T-helper 17 cell (primary cell): ENCODE data around the gene GABRA4. TPM values are rescaled to one million over a fixed set of nuclear protein-coding genes. Genes with fewer than 3 reads are reported as not detected.
A peak's percentile ranks its signal among the peaks of the same experiment; 100 is the strongest.

Experiments
- ATAC-seq: fragments of 150-1000 bp; cut with Tn5 transposase; 2 replicates; pipeline ENCODE4 v1.10.0; 2021; ENCODE audit warnings: mild to moderate bottlenecking, moderate library complexity
- DNase-seq, 3 donors: peaks; one replicate each; pipeline versions ENCODE4 v3.0.0 to v3.0.0-alpha.2; 2020 to 2021
- H3K9me3 ChIP-seq: one replicate; pipeline ENCODE4 v1.7.0; 2013; ENCODE audit warnings: low read length, mild to moderate bottlenecking; ENCODE audit not compliant: control insufficient read depth, poor library complexity, severe bottlenecking
- H3K27ac Mint-ChIP-seq: one replicate; pipeline ENCODE4 v1.8.0; 2022; ENCODE audit warnings: mild to moderate bottlenecking, moderate library complexity, mixed read lengths
- H3K27me3 Mint-ChIP-seq: one replicate; pipeline ENCODE4 v1.8.0; 2022; ENCODE audit warnings: mixed read lengths
- H3K36me3 Mint-ChIP-seq: one replicate; pipeline ENCODE4 v1.8.0; 2022; ENCODE audit warnings: low read depth, mixed read lengths
- H3K4me1 Mint-ChIP-seq: one replicate; pipeline ENCODE4 v1.8.0; 2022; ENCODE audit warnings: mild to moderate bottlenecking, mixed read lengths
- H3K4me3 Mint-ChIP-seq: one replicate; pipeline ENCODE4 v1.8.0; 2022; ENCODE audit warnings: mild to moderate bottlenecking, moderate library complexity, mixed read lengths
- total RNA-seq, 4 donors: library from RNA in 2 of 4; stranded (reverse) in 2 of 4; gene quantifications; one replicate each; pipeline ENCODE4 v1.2.3 and lab custom pipeline; 2022 to 2026

The GABRA4 gene
- total RNA-seq (not detected), total RNA-seq (lab: John Stamatoyannopoulos, UW) (0 reads per million in 2 donors)

DNA sequence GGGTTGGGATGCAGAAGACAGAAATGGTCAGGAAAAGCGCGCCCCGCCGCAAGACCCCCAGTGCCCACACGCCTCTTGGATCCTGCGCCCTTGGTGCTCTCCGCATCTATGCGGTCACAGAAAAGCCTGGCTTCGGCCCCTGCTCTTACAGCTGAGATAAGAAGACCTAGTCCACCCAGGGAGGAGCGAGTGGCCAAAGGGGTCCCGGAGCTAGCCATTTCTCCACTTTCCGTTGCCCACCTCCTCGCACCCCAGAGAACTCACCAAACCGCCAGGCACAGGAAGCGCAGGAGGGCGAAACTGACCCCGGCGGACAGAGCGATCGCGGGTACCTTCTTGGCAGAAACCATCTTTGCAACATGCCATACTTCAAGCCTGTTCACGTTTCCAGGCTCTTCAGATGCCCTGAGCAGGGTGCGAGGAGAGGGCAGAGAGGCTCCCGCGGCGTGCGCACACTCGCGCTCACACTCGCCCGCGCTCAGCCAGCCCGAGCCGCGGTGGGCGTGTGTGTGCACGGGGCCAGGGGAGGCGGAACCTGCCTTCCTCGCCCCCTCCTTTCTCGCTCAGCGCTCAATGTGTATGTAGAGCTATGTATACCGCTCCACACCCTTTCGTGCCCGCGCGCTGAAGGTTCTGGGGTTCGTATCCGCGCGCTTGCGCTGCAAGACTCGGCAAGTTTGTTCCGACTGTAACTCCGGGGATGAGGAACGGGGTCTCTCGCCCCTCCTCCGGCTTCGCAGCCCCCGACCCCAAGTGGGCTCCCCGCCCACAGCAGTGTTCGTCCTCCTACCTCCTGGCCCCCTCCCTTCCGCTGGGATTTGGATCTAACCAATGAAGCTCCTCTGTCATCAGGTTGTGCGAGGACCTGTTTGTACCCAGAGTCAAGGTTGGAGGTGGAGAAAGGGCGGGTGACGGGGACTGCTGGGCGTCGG is at the start of gene GABRA4:
Gene GABRA4, minus strand, starts transcription at position 507 of the 932 bp plus-strand sequence. Its CDS starts 157 bp downstream, at position 350.
- Mint-ChIP-seq H3K4me3 (peak within 1 kb of the TSS; percentile 71), H3K4me1 (peaks cover 16% of the 10 kb centered on the region), H3K27ac (no peak within 1 kb of the TSS), H3K27me3 (peaks cover 63% of the 10 kb centered on the region), H3K36me3 (peaks cover 6% of the 10 kb centered on the region)
- H3K9me3 ChIP-seq = no peaks in the 10 kb centered on the region
- DNase-seq (no peak), ATAC-seq (no peak)

DNA sequence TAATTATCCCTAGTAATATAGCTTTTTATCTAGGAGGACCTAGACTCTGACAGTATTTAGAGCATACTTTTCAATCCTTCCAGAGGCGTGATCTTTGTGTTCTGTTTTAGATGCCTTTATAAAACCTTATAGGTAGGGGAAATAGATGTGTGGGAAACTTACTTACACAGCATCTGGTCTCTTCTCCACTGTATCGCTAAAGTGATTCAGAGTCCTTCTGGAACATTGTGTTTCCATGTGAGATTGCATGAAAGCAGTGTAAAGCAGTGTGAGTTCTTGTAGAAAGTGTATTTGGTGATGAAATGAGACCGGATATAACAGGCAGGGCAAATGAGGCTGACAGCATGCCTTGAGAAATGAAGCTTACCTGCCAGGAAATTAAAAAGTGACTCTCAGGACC is 47.4 kb upstream of the GABRA4 start:
- Mint-ChIP-seq H3K4me1 (no peaks in the 10 kb centered on the region), H3K27me3 (peaks cover 56% of the 10 kb centered on the region), H3K27ac (no peak overlapping the region), H3K36me3 (no peaks in the 10 kb centered on the region), H3K4me3 (no peak overlapping the region)
- ATAC-seq (no peak), DNase-seq (no peak)
- no peaks in the 10 kb centered on the region for H3K9me3 ChIP-seq

- DNase-seq (no peak), ATAC-seq (no peak)
- Mint-ChIP-seq H3K27ac (no peak overlapping the region), H3K4me3 (no peak overlapping the region), H3K4me1 (no peaks in the 10 kb centered on the region), H3K36me3 (no peaks in the 10 kb centered on the region), H3K27me3 (peaks cover 46% of the 10 kb centered on the region)
- no peaks in the 10 kb centered on the region for H3K9me3 ChIP-seq
Observed at GRCh38 chr4:47038263-47038662, 44.9 kb upstream of the GABRA4 start.

- ATAC-seq = peak; percentile 83
- H3K27me3 Mint-ChIP-seq = peaks cover 53% of the 10 kb centered on the region
Observed at GRCh38 chr4:47032405-47033106, 39.2 kb upstream of the GABRA4 start.

DNA sequence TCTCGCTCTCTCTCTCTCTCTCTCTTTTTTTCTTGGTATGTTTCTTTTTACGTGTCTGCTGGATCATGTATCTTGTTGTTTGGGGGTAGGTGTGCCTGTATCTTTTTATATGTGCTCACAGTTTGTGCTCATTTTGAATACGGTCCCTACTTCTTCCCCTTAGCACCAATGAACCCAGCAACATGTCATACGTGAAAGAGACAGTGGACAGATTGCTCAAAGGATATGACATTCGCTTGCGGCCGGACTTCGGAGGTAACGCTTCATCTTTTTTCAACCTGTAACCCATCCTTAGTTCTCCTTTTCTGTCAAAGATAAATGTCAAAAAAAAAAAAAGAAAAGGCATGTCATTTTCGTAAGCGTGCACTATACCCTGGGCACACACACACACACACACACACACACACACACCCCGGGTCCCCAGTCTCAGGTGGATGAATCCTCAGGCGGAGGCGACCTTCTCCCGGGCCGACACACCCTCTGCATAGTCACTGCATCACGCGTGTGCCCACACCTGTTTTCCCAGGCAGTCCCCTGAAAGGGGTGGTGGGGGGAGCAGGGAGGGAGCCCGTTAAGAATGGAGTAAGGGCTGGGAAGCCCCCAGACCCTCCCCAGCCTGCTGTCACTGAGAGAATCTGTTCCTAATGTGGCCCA is 38.5 kb upstream of the GABRA4 start:
- H3K4me3 Mint-ChIP-seq = peak overlapping the region; percentile 86
- H3K27me3 Mint-ChIP-seq = peaks cover 48% of the 10 kb centered on the region
- H3K4me1 Mint-ChIP-seq = peaks cover 12% of the 10 kb centered on the region
- DNase-seq (no peak), ATAC-seq (peak; percentile 43)
- peaks cover 3% of the 10 kb centered on the region for H3K36me3 Mint-ChIP-seq
- H3K9me3 ChIP-seq = no peaks in the 10 kb centered on the region
- no peak overlapping the region for H3K27ac Mint-ChIP-seq

More at GRCh38 chr4:47032405-47033106, 39.2 kb upstream of the GABRA4 start:
- Mint-ChIP-seq H3K36me3 (peaks cover 3% of the 10 kb centered on the region), H3K4me1 (peaks cover 12% of the 10 kb centered on the region), H3K27ac (no peak overlapping the region), H3K4me3 (peak overlapping the region; percentile 86)
- H3K9me3 ChIP-seq = no peaks in the 10 kb centered on the region
- peak in 1 of 3 donors; percentile 14 for DNase-seq

GRCh38 chr4:47031011-47031678 is 37.8 kb upstream of the GABRA4 start, which contains the start of gene GABRB1:
Gene GABRB1, plus strand, starts transcription at chr4:47031567.
- no peaks in the 10 kb centered on the region for H3K9me3 ChIP-seq
- Mint-ChIP-seq H3K27me3 (peaks cover 48% of the 10 kb centered on the region), H3K27ac (no peak within 1 kb of the TSS), H3K36me3 (peaks cover 3% of the 10 kb centered on the region), H3K4me3 (peak within 1 kb of the TSS; percentile 86), H3K4me1 (peaks cover 12% of the 10 kb centered on the region)
- DNase-seq (no peak), ATAC-seq (peak; percentile 7)

DNA sequence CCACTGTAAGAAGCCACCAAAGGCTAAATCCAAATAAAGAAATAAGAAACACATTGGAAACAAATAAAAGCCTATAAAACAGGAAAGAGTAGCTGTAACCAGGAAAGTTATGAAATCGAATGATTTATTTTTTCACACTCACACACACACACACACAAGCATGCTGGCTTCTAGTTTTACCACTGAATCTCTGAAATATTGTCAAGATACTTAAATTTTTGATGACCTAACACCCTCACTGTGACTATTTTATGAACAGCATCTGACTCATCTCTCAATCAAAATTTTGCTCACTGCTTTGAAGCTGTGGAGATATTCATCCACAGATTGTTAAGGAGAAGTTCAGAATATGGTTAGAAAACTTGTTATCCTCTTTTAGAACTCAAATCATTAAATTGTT is 24.1 kb upstream of the GABRA4 start:
- ATAC-seq (no peak), DNase-seq (no peak)
- H3K27ac Mint-ChIP-seq = no peak overlapping the region
- no peaks in the 10 kb centered on the region for H3K27me3 Mint-ChIP-seq
- H3K36me3 Mint-ChIP-seq = peaks cover 3% of the 10 kb centered on the region
- no peak overlapping the region for H3K4me3 Mint-ChIP-seq
- H3K9me3 ChIP-seq = no peaks in the 10 kb centered on the region
- H3K4me1 Mint-ChIP-seq = peaks cover 2% of the 10 kb centered on the region

- Mint-ChIP-seq H3K36me3 (peaks cover 3% of the 10 kb centered on the region), H3K4me3 (no peak overlapping the region), H3K27me3 (no peaks in the 10 kb centered on the region), H3K4me1 (peaks cover 2% of the 10 kb centered on the region), H3K27ac (no peak overlapping the region)
- ATAC-seq (no peak), DNase-seq (no peak)
- no peaks in the 10 kb centered on the region for H3K9me3 ChIP-seq
Observed at GRCh38 chr4:47017081-47017480, 23.7 kb upstream of the GABRA4 start.

GRCh38 chr4:47013373-47013772 is 20.0 kb upstream of the GABRA4 start:
- Mint-ChIP-seq H3K36me3 (peaks cover 3% of the 10 kb centered on the region), H3K27ac (no peak overlapping the region)
- ATAC-seq = no peak

GRCh38 chr4:47012676-47013075 is 19.3 kb upstream of the GABRA4 start:
- no peak for ATAC-seq
- H3K4me1 Mint-ChIP-seq = peaks cover 11% of the 10 kb centered on the region
- no peaks in the 10 kb centered on the region for H3K9me3 ChIP-seq
- no peaks in the 10 kb centered on the region for H3K27me3 Mint-ChIP-seq
- no peaks in the 10 kb centered on the region for H3K36me3 Mint-ChIP-seq
- H3K27ac Mint-ChIP-seq = no peak overlapping the region
- no peak overlapping the region for H3K4me3 Mint-ChIP-seq
- no peak for DNase-seq

More at GRCh38 chr4:47013373-47013772, 20.0 kb upstream of the GABRA4 start:
- Mint-ChIP-seq H3K4me3 (no peak overlapping the region), H3K27me3 (no peaks in the 10 kb centered on the region), H3K4me1 (peaks cover 12% of the 10 kb centered on the region)
- DNase-seq = no peak
- H3K9me3 ChIP-seq = no peaks in the 10 kb centered on the region

- H3K27me3 Mint-ChIP-seq = no peaks in the 10 kb centered on the region
- H3K9me3 ChIP-seq = no peaks in the 10 kb centered on the region
- H3K27ac Mint-ChIP-seq = peak overlapping the region; percentile 91
- peaks cover 11% of the 10 kb centered on the region for H3K4me1 Mint-ChIP-seq
- DNase-seq (no peak), ATAC-seq (peak; percentile 51)
- H3K36me3 Mint-ChIP-seq = no peaks in the 10 kb centered on the region
- H3K4me3 Mint-ChIP-seq = peak overlapping the region; percentile 77
Observed at GRCh38 chr4:47010912-47011446, 17.6 kb upstream of the GABRA4 start.

GRCh38 chr4:47010347-47010911 is 17.0 kb upstream of the GABRA4 start:
- DNase-seq (no peak), ATAC-seq (no peak)
- peak overlapping the region; percentile 91 for H3K27ac Mint-ChIP-seq
- no peaks in the 10 kb centered on the region for H3K9me3 ChIP-seq
- peaks cover 11% of the 10 kb centered on the region for H3K4me1 Mint-ChIP-seq
- no peaks in the 10 kb centered on the region for H3K27me3 Mint-ChIP-seq
- no peaks in the 10 kb centered on the region for H3K36me3 Mint-ChIP-seq
- peak overlapping the region; percentile 77 for H3K4me3 Mint-ChIP-seq
